ENCODE results near the gene C2CD2.
A peak's percentile ranks its signal among the peaks of the same experiment; 100 is the strongest.

Gene C2CD2

GRCh38 chr21:41953831-41954653 lies at the start of gene C2CD2:
TSS of gene C2CD2 (minus strand) at chr21:41954018. CDS start at chr21:41953648, 370 bp downstream.
- peak within 1 kb of the TSS; percentile 94 to 96 for H3K4me3 ChIP-seq
- TF ChIP-seq CTCF (IDR thresholded peaks at IDR 0.05): no peak
- DNase-seq: peak; percentile 51 to 88
- intact Hi-C loops (cut with DNase I; ENCODE audit: low total_unique reads): no loop called here
- H3K27me3 ChIP-seq: no peaks in the 10 kb centered on the region
- H3K9me3 ChIP-seq: no peaks in the 10 kb centered on the region
- H3K27ac ChIP-seq: peak within 1 kb of the TSS; percentile 88 to 91
- no peaks in the 10 kb centered on the region for H3K36me3 ChIP-seq
- peaks cover 0 to 63% (median 50%) of the 10 kb centered on the region in 4 donors for H3K4me1 ChIP-seq

GRCh38 chr21:42003051-42003461 lies 49.2 kb upstream of the C2CD2 start:
- peaks cover 0 to 34% (median 3%) of the 10 kb centered on the region in 3 donors for H3K36me3 ChIP-seq
- H3K4me3 ChIP-seq: no peak overlapping the region
- no peaks in the 10 kb centered on the region for H3K4me1 ChIP-seq
- no peak for TF ChIP-seq CTCF (IDR thresholded peaks at IDR 0.05)
- H3K27ac ChIP-seq: no peak overlapping the region
- intact Hi-C loops (cut with DNase I; ENCODE audit: low total_unique reads): no loop called here
- no peaks in the 10 kb centered on the region for H3K27me3 ChIP-seq
- no peaks in the 10 kb centered on the region for H3K9me3 ChIP-seq
- DNase-seq: no peak

- Histone ChIP-seq H3K36me3 (peaks cover 0 to 34% (median 3%) of the 10 kb centered on the region in 3 donors), H3K4me3 (no peak overlapping the region), H3K27me3 (no peaks in the 10 kb centered on the region), H3K27ac (no peak overlapping the region), H3K4me1 (no peaks in the 10 kb centered on the region), H3K9me3 (no peaks in the 10 kb centered on the region)
- no peak for DNase-seq
- TF ChIP-seq CTCF (IDR thresholded peaks at IDR 0.05): no peak
- intact Hi-C loops (cut with DNase I; ENCODE audit: low total_unique reads): no loop called here
Observed at GRCh38 chr21:42002421-42002958, 48.7 kb upstream of the C2CD2 start.

GRCh38 chr21:42001781-42002180 lies 48.0 kb upstream of the C2CD2 start:
- no peak for DNase-seq
- Histone ChIP-seq H3K36me3 (peaks cover 0 to 34% (median 10%) of the 10 kb centered on the region in 3 donors), H3K4me1 (no peaks in the 10 kb centered on the region), H3K27ac (no peak overlapping the region), H3K9me3 (no peaks in the 10 kb centered on the region), H3K4me3 (no peak overlapping the region), H3K27me3 (no peaks in the 10 kb centered on the region)
- intact Hi-C loops (cut with DNase I; ENCODE audit: low total_unique reads): no loop called here
- no peak for TF ChIP-seq CTCF (IDR thresholded peaks at IDR 0.05)

- H3K9me3 ChIP-seq: no peaks in the 10 kb centered on the region
- DNase-seq: no peak
- peaks cover 0 to 36% (median 14%) of the 10 kb centered on the region in 3 donors for H3K36me3 ChIP-seq
- no peaks in the 10 kb centered on the region for H3K27me3 ChIP-seq
- TF ChIP-seq CTCF (IDR thresholded peaks at IDR 0.05): no peak
- H3K27ac ChIP-seq: no peak overlapping the region
- intact Hi-C loops (cut with DNase I; ENCODE audit: low total_unique reads): no loop called here
- H3K4me1 ChIP-seq: no peaks in the 10 kb centered on the region
- H3K4me3 ChIP-seq: no peak overlapping the region
Observed at GRCh38 chr21:42000908-42001307, 47.1 kb upstream of the C2CD2 start.

Data from tibial artery (tissue), 4 donors.